Endothelial cell (in vitro differentiated cells): ENCODE results near the gene MIXL1. TPM values are rescaled to one million over a fixed set of nuclear protein-coding genes. Genes with fewer than 3 reads are reported as not detected.

ENCODE experiments used
- DNase-seq: peaks from one replicate; pipeline ENCODE4 v3.0.0; 2021; ENCODE audit warnings: low spot score
- H3K27ac Mint-ChIP-seq: one replicate; pipeline ENCODE4 v1.8.0; 2021; ENCODE audit warnings: mixed read lengths, inconsistent platforms; ENCODE audit not compliant: unreplicated experiment
- H3K27me3 Mint-ChIP-seq: one replicate; pipeline ENCODE4 v1.8.0; 2021; ENCODE audit warnings: mild to moderate bottlenecking, moderate library complexity, mixed read lengths, inconsistent platforms; ENCODE audit not compliant: unreplicated experiment
- H3K36me3 Mint-ChIP-seq: one replicate; pipeline ENCODE4 v1.8.0; 2021; ENCODE audit warnings: mild to moderate bottlenecking, low read depth, mixed read lengths, inconsistent platforms; ENCODE audit not compliant: unreplicated experiment
- H3K4me1 Mint-ChIP-seq: one replicate; pipeline ENCODE4 v1.8.0; 2021; ENCODE audit warnings: mild to moderate bottlenecking, mixed read lengths, inconsistent platforms; ENCODE audit not compliant: unreplicated experiment
- H3K4me3 Mint-ChIP-seq: one replicate; pipeline ENCODE4 v1.8.0; 2021; ENCODE audit warnings: mild to moderate bottlenecking, mixed read lengths, inconsistent platforms; ENCODE audit not compliant: unreplicated experiment
- H3K9me3 Mint-ChIP-seq: one replicate; pipeline ENCODE4 v1.8.0; 2021; ENCODE audit warnings: mixed read lengths, inconsistent platforms; ENCODE audit not compliant: unreplicated experiment
- CTCF ChIP-seq: fragments of 200-600 bp; sonication (generic); IDR thresholded peaks from one replicate; pipeline ENCODE4 v1.5.0; 2021; ENCODE audit warnings: antibody characterized with exemption; ENCODE audit not compliant: unreplicated experiment
- total RNA-seq: library from RNA; stranded (reverse); fragmentation: NEBNext Ultra II Directional; extraction: Animal tissue kit (Norgen Biotek cat#: 25700); gene quantifications from one replicate; pipeline ENCODE4 v1.2.1, GENCODE V29; 2021; ENCODE audit not compliant: unreplicated experiment

MIXL1 gene
- total RNA-seq, 1 donor from 2014 or later = 2.4 TPM

DNA sequence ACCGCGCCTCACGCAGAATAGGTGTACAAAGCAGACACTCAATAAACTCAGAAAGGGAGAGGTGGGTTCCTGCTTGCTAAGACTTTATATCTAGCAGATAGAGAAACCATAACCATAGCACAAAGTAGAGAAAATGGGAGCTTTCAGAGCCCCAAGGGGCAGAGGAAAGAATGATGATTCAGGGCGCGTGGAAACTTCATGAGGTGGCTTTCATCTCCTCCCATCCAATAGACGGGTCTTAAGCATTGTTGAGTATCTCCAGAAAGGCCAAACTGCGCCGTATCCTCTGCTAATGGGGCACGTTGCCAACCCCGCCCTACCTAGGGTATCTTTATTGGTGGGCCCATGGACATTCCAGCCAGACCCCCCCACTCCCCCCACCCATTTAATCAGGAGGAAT, 778 bp upstream of the MIXL1 start:
- Mint-ChIP-seq H3K27me3 (peaks cover 6% of the 10 kb centered on the region), H3K36me3 (no peaks in the 10 kb centered on the region), H3K4me1 (peaks cover 16% of the 10 kb centered on the region), H3K4me3 (peak overlapping the region; percentile 12), H3K27ac (no peak overlapping the region), H3K9me3 (no peaks in the 10 kb centered on the region)
- no peak for TF ChIP-seq CTCF
- DNase-seq = no peak

DNA sequence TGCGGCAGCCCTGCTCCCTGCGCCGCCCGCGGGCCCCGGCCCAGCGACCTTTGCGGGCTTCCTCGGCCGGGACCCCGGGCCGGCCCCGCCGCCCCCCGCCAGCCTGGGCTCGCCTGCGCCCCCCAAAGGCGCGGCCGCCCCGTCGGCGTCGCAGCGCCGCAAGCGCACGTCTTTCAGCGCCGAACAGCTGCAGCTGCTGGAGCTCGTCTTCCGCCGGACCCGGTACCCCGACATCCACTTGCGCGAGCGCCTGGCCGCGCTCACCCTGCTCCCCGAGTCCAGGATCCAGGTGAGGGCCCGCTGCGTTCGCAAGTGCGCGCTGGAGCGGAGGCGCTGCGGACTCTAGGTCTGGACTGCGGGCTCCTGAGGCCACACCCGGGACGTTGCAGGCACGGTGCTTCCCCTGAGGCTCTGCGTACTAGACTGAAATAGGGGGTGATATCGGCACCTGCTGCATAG, 351 bp downstream of the MIXL1 start:
- Mint-ChIP-seq H3K4me3 (peak overlapping the region; percentile 87), H3K4me1 (peaks cover 16% of the 10 kb centered on the region)
- no peak for TF ChIP-seq CTCF

GRCh38 chr1:226226601-226227000, 3.1 kb downstream of the MIXL1 start:
- H3K4me1 Mint-ChIP-seq = peaks cover 2% of the 10 kb centered on the region

More for the DNA sequence above, 351 bp downstream of the MIXL1 start:
- H3K27ac Mint-ChIP-seq = no peak overlapping the region
- H3K27me3 Mint-ChIP-seq = peaks cover 6% of the 10 kb centered on the region
- H3K36me3 Mint-ChIP-seq = no peaks in the 10 kb centered on the region
- DNase-seq = peak; percentile 31
- no peaks in the 10 kb centered on the region for H3K9me3 Mint-ChIP-seq

GRCh38 chr1:226233293-226233692, 9.8 kb downstream of the MIXL1 start:
- peaks cover 3% of the 10 kb centered on the region for H3K27me3 Mint-ChIP-seq
- no peaks in the 10 kb centered on the region for H3K36me3 Mint-ChIP-seq
- TF ChIP-seq CTCF = no peak
- H3K4me3 Mint-ChIP-seq = no peak overlapping the region
- no peak for DNase-seq
- H3K27ac Mint-ChIP-seq = no peak overlapping the region
- peaks cover 13% of the 10 kb centered on the region for H3K4me1 Mint-ChIP-seq
- no peaks in the 10 kb centered on the region for H3K9me3 Mint-ChIP-seq

More at GRCh38 chr1:226226601-226227000, 3.1 kb downstream of the MIXL1 start:
- no peak for TF ChIP-seq CTCF
- H3K4me3 Mint-ChIP-seq = no peak overlapping the region
- H3K9me3 Mint-ChIP-seq = no peaks in the 10 kb centered on the region
- no peak overlapping the region for H3K27ac Mint-ChIP-seq
- no peaks in the 10 kb centered on the region for H3K36me3 Mint-ChIP-seq
- H3K27me3 Mint-ChIP-seq = peaks cover 6% of the 10 kb centered on the region
- no peak for DNase-seq

- H3K9me3 Mint-ChIP-seq = no peaks in the 10 kb centered on the region
- no peak overlapping the region for H3K27ac Mint-ChIP-seq
- no peak for DNase-seq
- peaks cover 3% of the 10 kb centered on the region for H3K27me3 Mint-ChIP-seq
- peaks cover 13% of the 10 kb centered on the region for H3K4me1 Mint-ChIP-seq
- no peaks in the 10 kb centered on the region for H3K36me3 Mint-ChIP-seq
- TF ChIP-seq CTCF = no peak
- H3K4me3 Mint-ChIP-seq = no peak overlapping the region
Observed at GRCh38 chr1:226233806-226234205, 10.3 kb downstream of the MIXL1 start.
